Measurements from ENCODE around the gene METTL18.

Gene METTL18

DNA sequence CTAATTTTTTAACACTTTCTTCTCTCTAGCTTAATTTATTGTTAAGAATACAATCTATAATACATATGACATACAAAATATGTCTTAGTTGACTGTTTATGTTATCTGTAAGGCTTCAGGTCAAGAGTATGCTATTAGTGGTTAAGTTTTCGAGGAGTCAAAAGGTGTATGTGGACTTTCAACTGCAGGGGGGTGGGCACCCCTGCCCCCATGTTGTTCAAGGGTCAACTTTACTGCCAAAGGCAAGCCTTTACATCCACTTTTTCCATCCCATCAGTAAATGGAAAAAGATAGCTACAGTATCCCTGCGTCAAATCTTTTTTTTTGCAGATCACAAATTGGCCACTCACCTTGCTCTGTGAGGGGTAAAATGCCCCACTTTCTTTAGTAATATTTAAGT is 6.3 kb downstream of the METTL18 start:
- H3K4me3 ChIP-seq: no peak overlapping the region
- H3K4me2 ChIP-seq: no peak overlapping the region
- peaks cover 10% of the 10 kb centered on the region for H3K4me1 ChIP-seq
- no peak overlapping the region for H3K27ac ChIP-seq
- peaks cover 7% of the 10 kb centered on the region; the same call in 1 of the 2 replicates for H3K36me3 ChIP-seq
- H3K27me3 ChIP-seq: no peaks in the 10 kb centered on the region
- H4K20me1 ChIP-seq: no peaks in the 10 kb centered on the region
- no peaks in the 10 kb centered on the region for H3K9me3 ChIP-seq
- no peak for TF ChIP-seq Cebpa-rat (IDR thresholded peaks at IDR 0.05)
- H3K9ac ChIP-seq: no peak overlapping the region

DNA sequence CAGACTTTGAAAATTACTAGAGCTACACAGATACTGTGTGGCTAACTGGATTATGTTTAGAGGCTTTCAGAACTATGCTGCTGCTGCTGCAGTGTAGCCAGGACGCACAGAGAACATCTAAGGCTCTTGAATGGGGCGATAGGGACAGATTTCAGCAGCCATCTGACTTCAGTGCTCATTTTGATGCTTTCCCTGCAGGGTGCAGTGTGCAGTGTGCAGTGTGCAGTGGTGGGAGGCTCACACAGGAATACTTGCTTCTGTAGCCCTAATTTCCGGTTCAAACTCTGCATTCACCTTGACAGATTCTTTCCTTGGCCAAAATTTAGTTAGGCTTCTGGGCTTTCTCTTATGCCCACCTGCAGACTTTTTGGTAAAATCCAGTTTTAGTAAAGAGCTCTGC is 7.7 kb downstream of the METTL18 start:
- H3K36me3 ChIP-seq: no peaks in the 10 kb centered on the region
- no peaks in the 10 kb centered on the region for H3K27me3 ChIP-seq
- H3K4me1 ChIP-seq: no peaks in the 10 kb centered on the region
- H4K20me1 ChIP-seq: no peaks in the 10 kb centered on the region
- no peak for TF ChIP-seq Cebpa-rat (IDR thresholded peaks at IDR 0.05)
- no peak overlapping the region for H3K4me2 ChIP-seq
- no peaks in the 10 kb centered on the region for H3K9me3 ChIP-seq
- no peak overlapping the region for H3K9ac ChIP-seq
- no peak overlapping the region for H3K27ac ChIP-seq
- no peak overlapping the region for H3K4me3 ChIP-seq

DNA sequence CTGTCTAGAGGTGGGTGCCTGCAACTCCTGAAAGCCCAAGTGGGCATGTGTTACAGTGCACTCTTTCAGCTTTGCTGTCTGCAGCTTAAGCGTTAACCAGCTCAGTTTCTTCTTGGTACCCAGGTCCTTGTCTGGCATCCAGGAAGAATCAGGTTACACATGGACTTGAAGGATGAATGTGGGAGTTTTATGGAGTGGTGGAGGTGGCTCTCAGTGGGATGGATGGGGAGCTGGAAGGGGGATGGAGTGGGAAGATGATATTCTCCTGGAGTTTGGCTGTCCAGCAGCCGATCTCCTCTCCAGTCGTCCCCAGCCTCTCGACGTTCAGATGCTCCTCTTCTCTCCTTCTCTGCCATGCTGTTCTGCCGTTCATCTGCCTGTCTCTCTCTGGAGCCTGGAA is 9.4 kb downstream of the METTL18 start:
- Histone ChIP-seq H3K27me3 (no peaks in the 10 kb centered on the region), H3K27ac (no peak overlapping the region), H3K4me3 (no peak overlapping the region), H3K9ac (no peak overlapping the region), H3K4me1 (no peaks in the 10 kb centered on the region), H3K9me3 (no peaks in the 10 kb centered on the region), H4K20me1 (no peaks in the 10 kb centered on the region), H3K36me3 (no peaks in the 10 kb centered on the region), H3K4me2 (no peak overlapping the region)
- TF ChIP-seq Cebpa-rat (IDR thresholded peaks at IDR 0.05): no peak

DNA sequence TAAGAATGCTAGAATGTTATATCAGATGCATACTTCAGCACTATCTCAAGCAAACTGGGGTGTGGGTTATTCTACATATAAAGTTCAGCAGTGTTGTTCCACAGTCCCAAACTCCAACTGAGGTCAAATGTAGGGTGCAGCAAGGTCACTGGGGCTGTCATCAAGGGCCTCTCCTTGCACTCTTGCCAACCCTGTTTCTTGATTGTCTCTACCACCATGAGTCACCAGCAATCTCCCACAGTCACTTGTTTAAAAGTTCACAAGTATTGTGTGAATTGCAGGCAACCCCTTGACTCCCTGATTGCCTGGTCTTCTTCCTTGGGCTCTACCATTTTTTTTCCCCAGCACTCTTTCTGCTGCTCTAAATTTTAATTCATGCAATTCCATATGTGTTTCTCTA is 10.6 kb downstream of the METTL18 start:
- no peaks in the 10 kb centered on the region for H4K20me1 ChIP-seq
- H3K4me2 ChIP-seq: no peak overlapping the region
- H3K4me1 ChIP-seq: no peaks in the 10 kb centered on the region
- no peak overlapping the region for H3K4me3 ChIP-seq
- no peaks in the 10 kb centered on the region for H3K27me3 ChIP-seq
- TF ChIP-seq Cebpa-rat (IDR thresholded peaks at IDR 0.05): no peak
- H3K27ac ChIP-seq: no peak overlapping the region
- no peak overlapping the region for H3K9ac ChIP-seq
- no peaks in the 10 kb centered on the region for H3K36me3 ChIP-seq
- no peaks in the 10 kb centered on the region for H3K9me3 ChIP-seq

DNA sequence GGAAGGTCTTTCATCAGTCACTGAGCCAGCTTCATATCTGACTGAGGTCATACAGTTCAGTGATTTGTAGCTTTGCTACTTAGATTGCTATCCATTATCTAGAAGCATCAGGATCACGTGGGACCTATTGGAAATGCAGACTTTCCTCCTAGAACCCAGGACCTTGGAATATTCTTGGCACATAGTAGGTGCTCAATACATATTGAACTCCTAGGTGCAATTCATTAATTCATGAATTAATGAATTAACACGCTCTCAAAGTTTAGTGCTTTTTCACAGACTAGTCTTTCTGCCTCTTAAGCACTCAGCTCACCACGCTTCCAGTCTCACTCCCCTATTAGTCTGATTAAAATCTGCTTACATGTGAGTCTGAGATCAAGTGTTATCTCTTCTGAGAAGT is 12.1 kb downstream of the METTL18 start:
- H3K4me1 ChIP-seq: no peaks in the 10 kb centered on the region
- H3K9me3 ChIP-seq: no peaks in the 10 kb centered on the region
- no peak overlapping the region for H3K27ac ChIP-seq
- no peak overlapping the region for H3K4me3 ChIP-seq
- H4K20me1 ChIP-seq: no peaks in the 10 kb centered on the region
- no peaks in the 10 kb centered on the region for H3K27me3 ChIP-seq
- H3K36me3 ChIP-seq: no peaks in the 10 kb centered on the region
- H3K4me2 ChIP-seq: no peak overlapping the region
- no peak overlapping the region for H3K9ac ChIP-seq
- no peak for TF ChIP-seq Cebpa-rat (IDR thresholded peaks at IDR 0.05)

DNA sequence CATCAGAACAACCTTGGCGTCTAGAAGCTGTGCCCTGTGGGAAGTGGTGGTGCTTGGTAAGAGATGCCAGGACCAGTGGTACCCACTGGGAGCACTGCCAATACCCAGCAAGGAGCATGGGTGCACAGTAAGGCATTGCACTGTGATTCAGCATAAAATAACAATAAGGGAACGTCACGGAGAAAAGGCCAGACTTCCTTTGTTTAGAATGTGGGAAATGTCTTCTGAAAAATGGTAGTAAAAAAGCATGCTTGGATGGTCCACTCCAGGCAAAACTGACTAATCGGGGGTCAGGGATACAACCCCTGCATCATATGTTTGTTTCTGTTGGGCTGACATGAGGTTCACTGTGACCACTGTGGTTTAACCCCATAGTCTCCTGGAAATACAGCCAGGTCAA is 14.7 kb downstream of the METTL18 start:
- H3K4me2 ChIP-seq: no peak overlapping the region
- no peak overlapping the region for H3K9ac ChIP-seq
- H3K27ac ChIP-seq: no peak overlapping the region

DNA sequence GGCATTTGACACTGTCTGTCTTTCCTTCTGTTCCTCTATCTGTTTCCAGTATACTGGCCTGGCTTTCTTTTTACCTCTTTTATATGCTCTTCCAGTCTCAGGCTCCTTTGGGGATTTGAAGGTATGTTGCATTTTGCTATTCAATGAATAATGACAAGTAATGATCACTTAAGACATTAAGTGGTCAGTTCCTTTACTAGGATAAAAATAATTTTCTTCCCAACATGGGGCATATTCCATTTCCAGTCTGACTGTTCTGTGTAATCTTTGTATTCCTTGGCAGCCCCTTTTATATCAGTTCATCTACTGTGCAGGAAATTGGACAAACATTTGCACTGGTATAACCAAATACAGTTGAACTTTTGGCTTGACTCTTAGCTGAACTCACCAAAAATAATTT is 15.6 kb downstream of the METTL18 start:
- no peaks in the 10 kb centered on the region for H3K9me3 ChIP-seq
- H3K36me3 ChIP-seq: no peaks in the 10 kb centered on the region
- H3K27ac ChIP-seq: no peak overlapping the region
- no peak overlapping the region for H3K4me3 ChIP-seq
- H3K9ac ChIP-seq: no peak overlapping the region
- TF ChIP-seq Cebpa-rat (IDR thresholded peaks at IDR 0.05): no peak
- H3K4me2 ChIP-seq: no peak overlapping the region
- no peaks in the 10 kb centered on the region for H4K20me1 ChIP-seq
- H3K27me3 ChIP-seq: no peaks in the 10 kb centered on the region
- no peaks in the 10 kb centered on the region for H3K4me1 ChIP-seq

More for the DNA sequence above, 14.7 kb downstream of the METTL18 start:
- Histone ChIP-seq H3K4me3 (no peak overlapping the region), H3K4me1 (no peaks in the 10 kb centered on the region), H3K36me3 (no peaks in the 10 kb centered on the region), H3K27me3 (no peaks in the 10 kb centered on the region), H3K9me3 (no peaks in the 10 kb centered on the region), H4K20me1 (no peaks in the 10 kb centered on the region)
- TF ChIP-seq Cebpa-rat (IDR thresholded peaks at IDR 0.05): no peak

DNA sequence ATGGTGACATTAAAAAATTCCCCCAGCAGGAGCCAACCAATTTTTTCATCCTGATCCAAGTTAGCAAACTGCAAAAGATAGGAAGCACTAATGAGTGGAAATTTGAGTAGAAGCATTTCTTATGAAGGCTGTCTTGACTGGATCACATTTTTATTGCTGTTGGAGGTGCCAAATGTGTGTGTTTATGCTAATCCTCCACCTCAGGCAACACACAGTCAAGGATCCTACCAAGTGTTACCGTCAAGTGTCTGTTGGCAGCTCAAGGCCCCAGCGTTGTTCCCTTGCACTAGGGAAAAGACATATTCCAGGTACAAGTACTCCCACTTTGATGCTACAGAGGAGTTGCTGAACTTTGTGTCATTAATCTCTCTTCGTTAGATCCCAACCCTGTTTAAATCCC is 18.3 kb downstream of the METTL18 start:
- H3K27ac ChIP-seq: no peak overlapping the region
- H4K20me1 ChIP-seq: no peaks in the 10 kb centered on the region
- H3K4me3 ChIP-seq: no peak overlapping the region
- H3K9me3 ChIP-seq: no peaks in the 10 kb centered on the region
- no peak overlapping the region for H3K9ac ChIP-seq
- no peak overlapping the region for H3K4me2 ChIP-seq
- H3K27me3 ChIP-seq: no peaks in the 10 kb centered on the region
- no peak for TF ChIP-seq Cebpa-rat (IDR thresholded peaks at IDR 0.05)
- H3K4me1 ChIP-seq: no peaks in the 10 kb centered on the region
- no peaks in the 10 kb centered on the region for H3K36me3 ChIP-seq

DNA sequence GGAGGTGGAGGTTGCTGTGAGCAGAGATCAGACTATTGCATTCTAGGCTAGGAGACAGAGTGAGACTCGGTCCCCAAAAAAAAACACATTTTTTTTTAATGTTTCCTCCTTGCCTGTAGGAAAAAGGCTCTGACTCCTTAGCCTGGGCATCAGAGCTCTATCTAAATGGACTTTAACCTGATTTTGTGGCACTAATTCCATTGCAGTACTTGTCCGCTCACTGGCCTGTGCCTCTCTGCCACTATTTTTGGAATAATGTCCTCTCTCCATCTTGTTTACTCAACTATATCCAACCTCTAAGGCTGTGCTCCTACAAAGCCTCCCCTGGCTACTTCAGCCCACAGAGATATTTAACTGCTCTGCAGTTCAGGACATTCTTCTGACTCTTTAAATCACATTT is 26.5 kb downstream of the METTL18 start:
- no peak overlapping the region for H3K27ac ChIP-seq
- H4K20me1 ChIP-seq: no peaks in the 10 kb centered on the region
- no peak overlapping the region for H3K4me2 ChIP-seq
- H3K9me3 ChIP-seq: no peaks in the 10 kb centered on the region
- no peak for TF ChIP-seq Cebpa-rat (IDR thresholded peaks at IDR 0.05)
- no peaks in the 10 kb centered on the region for H3K36me3 ChIP-seq
- H3K9ac ChIP-seq: no peak overlapping the region
- no peaks in the 10 kb centered on the region for H3K27me3 ChIP-seq
- no peaks in the 10 kb centered on the region for H3K4me1 ChIP-seq
- H3K4me3 ChIP-seq: no peak overlapping the region

DNA sequence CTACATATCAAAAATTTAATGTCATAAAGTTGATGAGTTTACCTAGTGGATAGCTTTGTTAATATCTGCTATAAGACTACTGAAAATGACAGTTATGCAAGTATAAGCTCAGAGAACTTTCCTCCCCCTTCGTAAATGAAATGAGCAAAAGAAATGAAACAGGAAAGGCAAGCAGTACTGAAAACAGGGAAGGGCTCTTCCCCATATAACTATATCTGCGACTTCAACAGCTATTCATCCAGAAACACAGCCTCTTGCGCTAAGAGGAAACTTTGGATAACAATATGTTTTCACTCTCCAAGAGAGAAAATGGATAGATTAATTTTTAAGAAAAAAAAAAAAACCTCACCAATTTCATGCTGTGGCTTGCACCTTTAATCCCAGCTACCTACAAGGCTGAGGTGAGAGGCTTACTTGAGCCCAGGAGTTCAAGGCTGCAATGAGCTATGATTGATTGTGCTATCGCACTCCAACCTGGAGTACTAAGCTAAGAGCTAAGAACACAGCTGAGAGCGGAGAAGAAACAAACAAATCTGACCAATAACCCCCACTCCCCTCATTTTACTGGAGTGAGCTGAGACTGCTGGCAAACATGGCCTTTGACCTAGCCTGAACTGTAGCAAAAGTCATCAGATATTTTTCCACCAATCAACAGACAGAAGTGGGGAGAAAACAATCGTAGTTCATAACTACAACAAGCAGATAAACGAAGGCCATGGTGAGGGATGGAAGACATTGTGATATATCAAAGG is 29.0 kb downstream of the METTL18 start:
- H3K36me3 ChIP-seq: no peaks in the 10 kb centered on the region
- H3K27ac ChIP-seq: no peak overlapping the region

DNA sequence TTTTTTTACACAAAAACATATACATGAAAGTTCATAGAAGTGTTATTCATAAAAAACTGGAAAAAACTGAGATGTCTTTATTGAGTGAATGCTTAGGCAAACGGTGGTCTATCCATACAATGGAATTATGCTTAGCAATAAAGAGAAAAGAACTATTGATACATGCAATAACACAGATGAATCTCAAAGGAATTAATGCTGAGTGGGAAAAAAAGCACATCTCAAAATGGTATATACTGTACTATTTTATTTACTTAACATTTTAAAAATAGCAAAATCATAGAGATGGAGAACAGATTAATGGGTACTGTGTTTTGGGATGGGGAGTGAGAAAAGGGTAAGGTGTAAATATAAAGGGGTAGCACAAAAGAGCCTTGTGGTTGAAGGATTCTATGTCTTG is 29.8 kb downstream of the METTL18 start:
- Histone ChIP-seq H3K9ac (no peak overlapping the region), H3K4me3 (no peak overlapping the region), H3K4me2 (no peak overlapping the region), H3K27me3 (no peaks in the 10 kb centered on the region), H3K27ac (no peak overlapping the region), H3K36me3 (no peaks in the 10 kb centered on the region), H3K9me3 (no peaks in the 10 kb centered on the region), H3K4me1 (no peaks in the 10 kb centered on the region), H4K20me1 (no peaks in the 10 kb centered on the region)
- TF ChIP-seq Cebpa-rat (IDR thresholded peaks at IDR 0.05): no peak

More for the DNA sequence above, 29.0 kb downstream of the METTL18 start:
- Histone ChIP-seq H3K4me2 (no peak overlapping the region), H3K27me3 (no peaks in the 10 kb centered on the region), H3K9me3 (no peaks in the 10 kb centered on the region), H3K4me1 (no peaks in the 10 kb centered on the region), H3K9ac (no peak overlapping the region), H3K4me3 (no peak overlapping the region), H4K20me1 (no peaks in the 10 kb centered on the region)
- no peak for TF ChIP-seq Cebpa-rat (IDR thresholded peaks at IDR 0.05)
